BLaER1 (cell line): Measurements from ENCODE around the gene SGCA.

Experiments
- H3K27ac ChIP-seq: shearing (Covaris generic); formaldehyde crosslinking; 2 replicates; pipeline ENCODE4 v1.8.1; 2022
- H3K27me3 ChIP-seq: shearing (Covaris generic); formaldehyde crosslinking; 2 replicates; pipeline ENCODE4 v1.8.1; 2022
- H3K36me3 ChIP-seq: shearing (Covaris generic); formaldehyde crosslinking; 2 replicates; pipeline ENCODE4 v1.8.1; 2022
- H3K4me1 ChIP-seq: shearing (Covaris generic); formaldehyde crosslinking; 2 replicates; pipeline ENCODE4 v1.8.1; 2022
- H3K4me2 ChIP-seq: shearing (Covaris generic); formaldehyde crosslinking; 2 replicates; pipeline ENCODE4 v1.8.1; 2022
- H3K4me3 ChIP-seq: shearing (Covaris generic); formaldehyde crosslinking; 2 replicates; pipeline ENCODE4 v1.8.1; 2022
- H3K9ac ChIP-seq: shearing (Covaris generic); formaldehyde crosslinking; 2 replicates; pipeline ENCODE4 v1.8.1; 2022
- H3K9me3 ChIP-seq: shearing (Covaris generic); formaldehyde crosslinking; 2 replicates; pipeline ENCODE4 v1.8.1; 2022
- H4K20me1 ChIP-seq: shearing (Covaris generic); formaldehyde crosslinking; 2 replicates; pipeline ENCODE4 v1.8.1; 2022
- Cebpa-rat ChIP-seq: shearing (Covaris generic); IDR thresholded peaks from 2 replicates; pipeline ENCODE4 v1.8.1; 2022

The SGCA gene

DNA sequence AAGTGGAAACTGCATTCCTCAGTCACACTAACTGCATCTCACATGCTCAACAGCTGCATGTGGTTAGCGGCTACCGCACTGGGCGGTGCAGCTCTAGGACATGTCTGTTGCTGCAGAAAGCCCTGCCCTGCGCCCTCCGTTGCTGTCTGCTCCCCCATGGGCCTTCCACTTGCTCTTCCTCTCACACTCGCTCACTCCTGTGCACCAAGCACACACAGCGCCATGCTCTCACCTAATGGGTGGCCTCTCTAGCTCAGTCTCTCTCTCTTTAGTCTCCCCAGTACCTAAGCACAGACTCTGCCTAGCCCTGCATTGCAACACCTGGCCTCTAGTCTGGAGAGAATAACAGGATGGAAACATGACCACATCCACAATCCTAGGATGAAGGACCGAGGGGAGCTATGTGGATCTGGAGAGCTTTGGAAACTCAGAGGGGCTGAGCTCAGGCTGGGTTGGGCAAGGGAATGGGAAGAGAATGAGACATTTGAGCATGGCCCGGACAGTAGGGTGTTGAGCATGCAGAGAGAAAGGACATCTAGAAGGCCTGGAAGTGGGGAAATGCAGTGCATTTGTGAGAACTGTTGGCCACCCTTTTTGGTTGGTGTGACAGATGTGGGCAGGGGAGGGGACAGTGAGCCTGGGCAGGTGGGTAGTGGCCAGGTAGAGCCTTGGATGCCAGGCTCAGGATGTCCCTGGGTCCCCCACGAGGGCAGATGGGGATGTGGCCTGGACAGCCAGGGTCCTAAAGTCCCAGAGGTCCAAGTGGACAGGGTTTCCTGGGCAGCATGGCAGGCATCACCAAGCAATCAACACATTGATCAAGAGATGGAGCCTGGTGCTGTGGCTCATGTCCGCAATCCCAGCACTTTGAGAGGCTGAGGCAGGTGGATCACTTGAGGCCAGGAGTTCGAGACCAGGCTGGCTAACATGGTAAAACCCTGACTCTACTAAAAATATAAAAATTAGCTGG, 16.1 kb downstream of the SGCA start:
- Histone ChIP-seq H3K27me3 (no peaks in the 10 kb centered on the region), H3K4me3 (peak overlapping the region; percentile 25; the same call in 1 of the 2 replicates), H3K4me1 (peaks cover 93% of the 10 kb centered on the region), H3K9ac (peak overlapping the region; percentile 32; the same call in 1 of the 2 replicates), H3K9me3 (no peaks in the 10 kb centered on the region), H3K36me3 (no peaks in the 10 kb centered on the region), H3K27ac (peak overlapping the region; percentile 54), H3K4me2 (peak overlapping the region; percentile 92), H4K20me1 (no peaks in the 10 kb centered on the region)
- no peak for TF ChIP-seq Cebpa-rat

DNA sequence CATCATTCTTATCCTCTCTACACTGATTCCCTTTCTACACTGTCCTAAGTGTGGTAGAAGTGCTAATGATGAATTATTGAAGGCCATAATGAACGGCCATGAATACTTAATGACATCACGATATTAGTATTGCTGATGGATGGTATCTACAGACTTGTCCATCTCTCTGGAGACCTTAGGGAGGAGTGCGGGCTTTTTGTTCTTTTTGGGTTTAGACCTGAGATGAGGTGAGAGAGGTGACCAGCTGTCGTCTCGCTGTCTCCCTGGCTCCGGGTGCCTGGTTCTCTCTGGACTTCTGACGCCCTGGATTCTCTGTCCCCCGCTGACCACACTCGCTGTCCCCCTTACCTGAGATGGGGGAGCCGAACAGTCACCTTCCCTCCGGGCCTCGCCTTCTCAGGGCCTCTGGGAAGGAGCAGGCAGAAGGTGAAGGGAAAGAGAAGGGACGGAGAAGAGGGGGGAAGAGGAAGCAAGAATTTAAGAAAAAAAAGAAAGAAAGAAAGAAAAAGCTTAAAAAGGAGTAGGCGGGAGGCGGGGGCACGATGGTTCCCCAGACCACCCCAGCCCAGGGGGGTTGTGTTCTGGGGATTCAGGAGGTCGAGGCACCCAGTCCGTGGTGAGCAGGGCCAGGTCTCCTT, 17.1 kb downstream of the SGCA start:
- Histone ChIP-seq H3K9me3 (no peaks in the 10 kb centered on the region), H3K36me3 (no peaks in the 10 kb centered on the region), H4K20me1 (no peaks in the 10 kb centered on the region), H3K9ac (0 out of 2 replicates have a peak overlapping the region, but pooled peaks have one; percentile 55), H3K4me2 (peak overlapping the region; percentile 92), H3K27ac (peak overlapping the region; percentile 75), H3K4me3 (no peak overlapping the region), H3K4me1 (peaks cover 82% of the 10 kb centered on the region), H3K27me3 (no peaks in the 10 kb centered on the region)
- TF ChIP-seq Cebpa-rat, result no peak

DNA sequence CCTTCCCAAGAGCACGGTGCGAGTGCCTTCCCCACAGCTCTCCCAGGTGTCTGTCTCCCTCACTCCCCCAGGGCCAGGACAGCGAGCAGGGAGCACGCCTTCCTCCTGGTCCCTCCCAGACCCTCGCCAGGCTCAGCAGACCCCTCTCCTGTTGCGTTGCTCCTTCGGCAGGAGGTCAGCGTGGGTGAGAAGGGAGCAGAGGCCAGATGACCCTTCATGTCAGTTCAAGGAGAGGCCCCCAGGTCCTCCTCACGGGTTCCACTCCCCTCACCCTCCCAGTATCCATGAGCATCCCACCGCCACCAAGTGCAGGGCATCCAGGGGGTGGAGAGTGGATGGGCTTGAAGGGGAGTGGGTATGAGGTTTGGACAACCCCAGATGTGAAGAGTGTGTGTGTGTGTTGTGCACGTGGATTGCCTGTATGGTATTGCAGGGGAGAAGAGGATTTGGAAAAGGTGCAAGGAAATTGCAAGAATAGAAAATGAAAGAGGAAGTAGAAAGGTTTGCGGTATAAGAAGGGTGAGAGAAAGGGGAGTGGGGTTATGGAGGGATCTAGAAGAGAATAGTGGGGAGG, 17.7 kb downstream of the SGCA start:
- Histone ChIP-seq H3K27ac (peak overlapping the region; percentile 75), H3K4me3 (peak overlapping the region; percentile 47; the same call in 1 of the 2 replicates), H3K4me2 (peak overlapping the region; percentile 92)

DNA sequence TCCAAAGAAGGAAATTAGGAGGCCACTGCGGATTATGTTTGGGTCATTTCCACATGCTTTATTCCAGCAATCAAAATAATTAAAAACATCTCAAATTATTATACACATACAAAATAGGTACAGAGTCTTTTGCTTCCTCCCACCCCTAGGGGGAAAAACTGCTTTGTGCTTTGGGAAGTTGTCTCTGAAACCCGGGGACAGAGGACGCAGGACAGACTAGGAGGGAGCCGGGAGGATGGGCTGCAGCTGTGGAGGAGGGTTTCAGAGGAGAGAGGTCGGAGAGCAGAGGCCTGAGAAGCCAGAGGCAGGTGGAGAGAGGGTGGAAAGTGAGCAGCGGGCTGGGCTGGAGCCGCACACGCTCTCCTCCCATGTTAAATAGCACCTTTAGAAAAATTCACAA, 18.3 kb downstream of the SGCA start:
- H3K27ac ChIP-seq, result peak overlapping the region; percentile 75
- no peak for TF ChIP-seq Cebpa-rat
- peak overlapping the region; percentile 92 for H3K4me2 ChIP-seq
- H3K9ac ChIP-seq, result peak overlapping the region; percentile 55; the same call in 1 of the 2 replicates
- no peaks in the 10 kb centered on the region for H4K20me1 ChIP-seq
- H3K4me1 ChIP-seq, result peaks cover 71% of the 10 kb centered on the region
- no peaks in the 10 kb centered on the region for H3K27me3 ChIP-seq
- no peaks in the 10 kb centered on the region; the same call in 1 of the 2 replicates for H3K36me3 ChIP-seq
- peak overlapping the region; percentile 47 for H3K4me3 ChIP-seq
- H3K9me3 ChIP-seq, result no peaks in the 10 kb centered on the region

More for the DNA sequence above, 17.7 kb downstream of the SGCA start:
- no peak for TF ChIP-seq Cebpa-rat
- peaks cover 76% of the 10 kb centered on the region for H3K4me1 ChIP-seq
- H3K36me3 ChIP-seq, result no peaks in the 10 kb centered on the region; the same call in 1 of the 2 replicates
- peak overlapping the region; percentile 55; the same call in 1 of the 2 replicates for H3K9ac ChIP-seq
- no peaks in the 10 kb centered on the region for H4K20me1 ChIP-seq
- H3K27me3 ChIP-seq, result no peaks in the 10 kb centered on the region
- no peaks in the 10 kb centered on the region for H3K9me3 ChIP-seq

DNA sequence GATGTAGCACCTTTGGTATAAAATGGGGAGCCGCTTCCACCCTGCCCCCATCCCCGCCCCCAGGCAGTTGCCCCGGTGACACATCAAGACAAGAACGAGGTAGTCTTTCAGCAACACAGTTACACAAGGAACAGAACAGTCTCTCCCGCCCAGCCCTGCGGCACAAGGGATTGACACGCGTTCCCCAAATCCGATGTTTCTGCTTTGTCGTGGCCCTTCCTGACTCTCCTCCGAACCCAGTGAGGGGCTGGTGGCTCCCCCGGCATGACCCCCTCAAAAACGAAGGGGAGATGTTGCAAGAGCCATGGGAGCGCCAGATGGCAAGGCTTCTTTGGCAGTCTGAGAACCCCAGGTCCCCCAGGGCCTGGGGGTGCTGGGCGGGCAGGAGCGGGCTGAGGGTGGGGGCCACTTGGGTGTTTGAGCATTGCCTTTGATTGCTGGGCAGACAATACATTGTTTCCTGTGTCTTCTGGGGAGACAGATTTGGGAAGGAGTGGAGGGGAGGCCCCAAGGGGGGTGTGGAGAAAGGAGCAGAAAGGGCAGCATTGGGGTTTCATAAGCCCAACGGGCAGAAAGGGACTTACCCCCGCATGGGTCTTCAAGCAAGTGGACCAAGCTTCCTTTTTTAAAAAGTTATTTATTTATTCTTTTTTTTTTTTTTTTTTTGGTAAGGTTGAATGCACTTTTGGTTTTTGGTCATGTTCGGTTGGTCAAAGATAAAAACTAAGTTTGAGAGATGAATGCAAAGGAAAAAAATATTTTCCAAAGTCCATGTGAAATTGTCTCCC, 19.0 kb downstream of the SGCA start:
- H3K27ac ChIP-seq, result peak overlapping the region; percentile 75

DNA sequence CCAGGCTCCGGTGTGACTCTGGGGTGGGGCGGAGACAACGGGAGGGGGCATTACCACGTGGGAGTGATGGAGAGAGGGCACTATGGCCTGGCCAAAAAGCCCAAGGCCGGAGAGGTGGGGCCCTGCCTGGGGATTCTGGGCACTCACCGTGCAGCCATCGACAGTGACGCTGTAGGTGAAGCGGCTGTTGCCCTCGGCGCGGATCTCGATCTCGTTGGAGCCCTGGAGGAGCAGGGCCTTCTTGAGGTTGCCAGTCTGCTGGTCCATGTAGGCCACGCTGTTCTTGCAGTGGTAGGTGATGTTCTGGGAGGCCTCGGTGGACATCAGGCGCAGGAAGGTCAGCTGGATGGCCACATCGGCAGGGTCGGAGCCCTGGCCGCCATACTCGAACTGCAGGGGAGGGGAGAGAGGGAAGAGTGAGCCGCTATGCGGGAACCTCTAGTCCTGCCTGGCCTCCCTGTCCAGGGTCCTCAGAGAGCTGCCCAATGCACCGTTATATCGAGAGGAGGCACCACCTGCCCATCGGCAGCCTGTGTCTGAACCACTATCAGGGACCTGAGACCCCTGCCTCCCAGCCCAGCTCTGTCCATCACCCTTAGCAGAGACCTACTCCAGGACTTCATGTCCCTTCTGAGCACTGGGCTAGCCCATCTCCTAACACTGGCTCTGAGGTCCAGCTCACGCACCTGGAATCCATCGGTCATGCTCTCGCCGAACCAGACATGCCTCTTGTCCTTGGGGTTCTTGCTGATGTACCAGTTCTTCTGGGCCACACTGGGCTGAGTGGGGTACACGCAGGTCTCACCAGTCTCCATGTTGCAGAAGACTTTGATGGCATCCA, 20.0 kb downstream of the SGCA start:
- Histone ChIP-seq H3K9ac (no peak overlapping the region), H3K9me3 (no peaks in the 10 kb centered on the region), H4K20me1 (no peaks in the 10 kb centered on the region), H3K36me3 (no peaks in the 10 kb centered on the region; the same call in 1 of the 2 replicates), H3K27ac (peak overlapping the region; percentile 75; the same call in 1 of the 2 replicates), H3K4me2 (peak overlapping the region; percentile 92), H3K27me3 (no peaks in the 10 kb centered on the region), H3K4me3 (no peak overlapping the region), H3K4me1 (peaks cover 55% of the 10 kb centered on the region)
- TF ChIP-seq Cebpa-rat, result no peak

More for the DNA sequence above, 19.0 kb downstream of the SGCA start:
- H3K27me3 ChIP-seq, result no peaks in the 10 kb centered on the region
- H4K20me1 ChIP-seq, result no peaks in the 10 kb centered on the region
- peak overlapping the region; percentile 61 for H3K9ac ChIP-seq
- no peaks in the 10 kb centered on the region; the same call in 1 of the 2 replicates for H3K36me3 ChIP-seq
- peaks cover 63% of the 10 kb centered on the region for H3K4me1 ChIP-seq
- H3K4me3 ChIP-seq, result peak overlapping the region; percentile 48; the same call in 1 of the 2 replicates
- no peaks in the 10 kb centered on the region for H3K9me3 ChIP-seq
- peak; percentile 28; the same call in 1 of the 2 replicates for TF ChIP-seq Cebpa-rat
- peak overlapping the region; percentile 92 for H3K4me2 ChIP-seq

DNA sequence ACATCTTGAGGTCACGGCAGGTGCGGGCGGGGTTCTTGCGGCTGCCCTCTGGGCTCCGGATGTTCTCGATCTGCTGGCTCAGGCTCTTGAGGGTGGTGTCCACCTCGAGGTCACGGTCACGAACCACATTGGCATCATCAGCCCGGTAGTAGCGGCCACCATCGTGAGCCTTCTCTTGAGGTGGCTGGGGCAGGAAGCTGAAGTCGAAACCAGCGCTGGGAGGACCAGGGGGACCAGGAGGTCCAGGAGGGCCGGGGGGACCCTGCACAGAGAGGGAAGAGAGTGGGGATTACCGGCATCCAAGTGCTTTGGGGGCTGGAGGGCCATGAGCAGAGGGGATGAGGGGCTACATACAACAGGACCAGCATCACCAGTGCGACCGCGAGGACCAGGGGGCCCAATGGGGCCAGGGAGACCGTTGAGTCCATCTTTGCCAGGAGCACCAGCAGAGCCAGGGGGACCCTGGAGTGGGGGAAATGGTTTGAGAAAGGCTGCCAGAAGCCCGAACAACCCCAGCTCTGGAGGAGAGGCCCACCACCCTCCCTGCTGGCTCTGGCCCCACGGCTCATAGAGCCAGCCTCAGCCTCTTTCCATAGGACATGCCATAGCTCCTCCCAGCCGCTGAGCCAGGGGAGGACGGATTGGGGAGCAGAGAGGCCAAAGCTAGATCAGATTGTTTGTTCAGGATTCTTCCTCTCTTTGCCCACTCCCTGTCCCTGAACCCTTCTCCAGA, 21.0 kb downstream of the SGCA start:
- Histone ChIP-seq H3K4me2 (no peak overlapping the region), H3K27me3 (no peaks in the 10 kb centered on the region), H4K20me1 (no peaks in the 10 kb centered on the region), H3K9me3 (no peaks in the 10 kb centered on the region), H3K27ac (peak overlapping the region; percentile 9; the same call in 1 of the 2 replicates), H3K9ac (no peak overlapping the region), H3K4me1 (peaks cover 51% of the 10 kb centered on the region), H3K4me3 (no peak overlapping the region), H3K36me3 (no peaks in the 10 kb centered on the region; the same call in 1 of the 2 replicates)
- TF ChIP-seq Cebpa-rat, result no peak

DNA sequence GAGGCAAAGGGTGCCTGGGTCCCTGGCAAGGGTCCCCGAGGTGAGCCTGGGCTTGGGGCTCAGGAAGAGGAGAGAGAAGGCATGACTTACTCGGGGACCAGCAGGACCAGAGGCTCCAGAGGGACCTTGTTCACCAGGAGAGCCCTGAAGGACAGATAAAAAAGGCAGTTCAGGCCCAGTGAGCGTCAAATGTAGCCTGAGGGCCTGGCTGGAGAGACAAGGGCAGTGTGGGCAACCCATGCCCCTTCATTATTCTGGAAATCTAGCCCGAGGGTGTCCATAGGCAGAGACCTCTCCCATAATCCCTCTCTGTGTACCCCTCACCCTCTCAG, 21.6 kb downstream of the SGCA start:
- no peak overlapping the region for H3K4me3 ChIP-seq
- H3K9me3 ChIP-seq, result no peaks in the 10 kb centered on the region
- no peak overlapping the region for H3K9ac ChIP-seq
- H3K36me3 ChIP-seq, result no peaks in the 10 kb centered on the region; the same call in 1 of the 2 replicates
- H3K27ac ChIP-seq, result peak overlapping the region; percentile 9; the same call in 1 of the 2 replicates
- TF ChIP-seq Cebpa-rat, result no peak
- H3K4me1 ChIP-seq, result peaks cover 51% of the 10 kb centered on the region
- no peaks in the 10 kb centered on the region for H3K27me3 ChIP-seq
- no peak overlapping the region for H3K4me2 ChIP-seq
- H4K20me1 ChIP-seq, result no peaks in the 10 kb centered on the region
